PC-9 (cell line): ENCODE results near the gene PHRF1. TPM values are rescaled to one million over a fixed set of nuclear protein-coding genes. Genes with fewer than 3 reads are reported as not detected.

ENCODE experiments used
- BruUV-seq: library from RNA; stranded (reverse); fragments of 400-500 nt; replicated peaks from 2 replicates; lab custom pipeline; 2021; lab: Mats Ljungman, UMichigan
- CTCF ChIA-PET: fragments of 300-600 bp; sonication (Branson Sonifier 250); formaldehyde crosslinking; loops from one replicate; lab custom pipeline; 2022; ENCODE audit warnings: antibody characterized with exemption; lab: Charles Lee
- POLR2A ChIA-PET: fragments of 300-600 bp; sonication (Branson Sonifier 250); formaldehyde crosslinking; loops from one replicate; lab custom pipeline; 2022; ENCODE audit warnings: antibody characterized with exemption; ENCODE audit not compliant: unreplicated experiment; lab: Charles Lee
- DNase-seq, 2 experiments: peaks; one replicate each; pipeline versions ENCODE4 v3.0.0 to v3.0.0-alpha.2; 2015 to 2022; ENCODE audit warnings: mixed read lengths in 1 of 2
- H2AFZ ChIP-seq: fragments of 200-600 bp; sonication (generic); 2 replicates; pipeline ENCODE4 v1.8.1; 2017; ENCODE audit warnings: antibody characterized with exemption
- H3F3A ChIP-seq: fragments of 200-600 bp; sonication (generic); 2 replicates; pipeline ENCODE4 v1.8.1; 2017; ENCODE audit warnings: antibody characterized with exemption, mild to moderate bottlenecking, low read depth; ENCODE audit not compliant: insufficient read depth
- H3K27ac ChIP-seq: fragments of 200-600 bp; sonication (generic); 2 replicates; pipeline ENCODE4 v1.6.1; 2016; ENCODE audit warnings: mixed run types
- H3K27me3 ChIP-seq: fragments of 200-600 bp; sonication (generic); 2 replicates; pipeline ENCODE4 v1.6.1; 2016; ENCODE audit warnings: low read depth, mixed run types; ENCODE audit not compliant: insufficient read depth
- H3K36me3 ChIP-seq: fragments of 200-600 bp; sonication (generic); 2 replicates; pipeline ENCODE4 v1.6.1; 2016; ENCODE audit warnings: low read depth, mixed run types
- H3K4me1 ChIP-seq: fragments of 200-600 bp; sonication (generic); replicated peaks from 2 replicates; pipeline ENCODE4 v1.6.1; 2016; ENCODE audit warnings: mixed run types; ENCODE audit not compliant: insufficient read depth
- H3K4me2 ChIP-seq: fragments of 200-600 bp; sonication (generic); 2 replicates; pipeline ENCODE4 v1.6.1; 2017; ENCODE audit warnings: mixed run types
- H3K4me3 ChIP-seq: fragments of 200-600 bp; sonication (generic); 2 replicates; pipeline ENCODE4 v1.6.1; 2016; ENCODE audit warnings: mixed run types
- H3K79me2 ChIP-seq: fragments of 200-600 bp; sonication (generic); 2 replicates; pipeline ENCODE4 v1.6.1; 2017; ENCODE audit warnings: low read depth, mixed run types
- H3K9me2 ChIP-seq: fragments of 200-600 bp; sonication (generic); 2 replicates; pipeline ENCODE4 v1.8.1; 2017; ENCODE audit warnings: mild to moderate bottlenecking; ENCODE audit not compliant: insufficient read depth
- H3K9me3 ChIP-seq: fragments of 200-600 bp; sonication (generic); 2 replicates; pipeline ENCODE4 v1.8.1; 2016; ENCODE audit warnings: low read depth; ENCODE audit not compliant: insufficient read depth
- H4K20me1 ChIP-seq: fragments of 200-600 bp; sonication (generic); 2 replicates; pipeline ENCODE4 v1.8.1; 2017; ENCODE audit not compliant: insufficient read depth
- EZH2 ChIP-seq: fragments of 200-600 bp; sonication (generic); IDR thresholded peaks from 2 replicates; pipeline ENCODE4 v1.8.0; 2017; ENCODE audit warnings: antibody characterized with exemption, low read depth
- intact Hi-C: fragments of 100-400 bp; cut with micrococcal nuclease; formaldehyde crosslinking; loops from one replicate; pipeline ENCODE4 v1.10.0; 2022; ENCODE audit not compliant: unreplicated experiment
- total RNA-seq: library from RNA; stranded (reverse); gene quantifications from 2 replicates; pipeline ENCODE4 v1.2.3, GENCODE V29; 2021
- TF ChIP-seq, protein P1 (sequence below): fragments of 200-600 bp; sonication (generic); conservative IDR thresholded peaks from 2 replicates; pipeline ENCODE4 v1.6.1; 2017; ENCODE audit warnings: mixed run types, antibody characterized with exemption, mild to moderate bottlenecking, moderate library complexity

The PHRF1 gene
- total RNA-seq, 1 experiment from 2014 or later = 21.7 TPM

- no peaks in the 10 kb centered on the region for H3K9me3 ChIP-seq
- H3F3A ChIP-seq = no peaks in the 10 kb centered on the region; the same call in 1 of the 2 replicates
- ChIA-PET POLR2A (no interaction called here), CTCF (no interaction called here)
- H3K4me2 ChIP-seq = no peak overlapping the region
- no peak overlapping the region for H2AFZ ChIP-seq
- H3K27me3 ChIP-seq = no peaks in the 10 kb centered on the region
- no peaks in the 10 kb centered on the region for H3K79me2 ChIP-seq
- no TSS peak for BruUV-seq
- intact Hi-C loops = no loop called here
- H3K36me3 ChIP-seq = no peaks in the 10 kb centered on the region
- no peak overlapping the region for H3K27ac ChIP-seq
- H3K9me2 ChIP-seq = no peaks in the 10 kb centered on the region
- no peaks in the 10 kb centered on the region for H3K4me1 ChIP-seq
- no peak for TF ChIP-seq EZH2
- TF ChIP-seq, protein P1, sequence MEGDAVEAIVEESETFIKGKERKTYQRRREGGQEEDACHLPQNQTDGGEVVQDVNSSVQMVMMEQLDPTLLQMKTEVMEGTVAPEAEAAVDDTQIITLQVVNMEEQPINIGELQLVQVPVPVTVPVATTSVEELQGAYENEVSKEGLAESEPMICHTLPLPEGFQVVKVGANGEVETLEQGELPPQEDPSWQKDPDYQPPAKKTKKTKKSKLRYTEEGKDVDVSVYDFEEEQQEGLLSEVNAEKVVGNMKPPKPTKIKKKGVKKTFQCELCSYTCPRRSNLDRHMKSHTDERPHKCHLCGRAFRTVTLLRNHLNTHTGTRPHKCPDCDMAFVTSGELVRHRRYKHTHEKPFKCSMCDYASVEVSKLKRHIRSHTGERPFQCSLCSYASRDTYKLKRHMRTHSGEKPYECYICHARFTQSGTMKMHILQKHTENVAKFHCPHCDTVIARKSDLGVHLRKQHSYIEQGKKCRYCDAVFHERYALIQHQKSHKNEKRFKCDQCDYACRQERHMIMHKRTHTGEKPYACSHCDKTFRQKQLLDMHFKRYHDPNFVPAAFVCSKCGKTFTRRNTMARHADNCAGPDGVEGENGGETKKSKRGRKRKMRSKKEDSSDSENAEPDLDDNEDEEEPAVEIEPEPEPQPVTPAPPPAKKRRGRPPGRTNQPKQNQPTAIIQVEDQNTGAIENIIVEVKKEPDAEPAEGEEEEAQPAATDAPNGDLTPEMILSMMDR = no peak
- H3K4me3 ChIP-seq = no peak overlapping the region
- H4K20me1 ChIP-seq = peaks cover 10% of the 10 kb centered on the region
- DNase-seq = no peak
Observed at GRCh38 chr11:592918-593317, 16.6 kb downstream of the PHRF1 start.

GRCh38 chr11:593347-593746 lies 17.1 kb downstream of the PHRF1 start:
- no peaks in the 10 kb centered on the region; the same call in 1 of the 2 replicates for H3F3A ChIP-seq
- no peaks in the 10 kb centered on the region for H3K79me2 ChIP-seq
- no peaks in the 10 kb centered on the region for H3K36me3 ChIP-seq
- intact Hi-C loops = no loop called here
- TF ChIP-seq, protein P1 = no peak
- no peak for TF ChIP-seq EZH2
- CTCF ChIA-PET = no interaction called here
- no peaks in the 10 kb centered on the region for H3K4me1 ChIP-seq
- no peaks in the 10 kb centered on the region for H3K9me3 ChIP-seq
- H2AFZ ChIP-seq = no peak overlapping the region
- peaks cover 10% of the 10 kb centered on the region for H4K20me1 ChIP-seq
- no TSS peak for BruUV-seq
- no peaks in the 10 kb centered on the region for H3K27me3 ChIP-seq
- DNase-seq = no peak
- no peak overlapping the region for H3K4me2 ChIP-seq
- H3K27ac ChIP-seq = no peak overlapping the region
- H3K4me3 ChIP-seq = no peak overlapping the region
- POLR2A ChIA-PET = no interaction called here
- no peaks in the 10 kb centered on the region for H3K9me2 ChIP-seq

DNA sequence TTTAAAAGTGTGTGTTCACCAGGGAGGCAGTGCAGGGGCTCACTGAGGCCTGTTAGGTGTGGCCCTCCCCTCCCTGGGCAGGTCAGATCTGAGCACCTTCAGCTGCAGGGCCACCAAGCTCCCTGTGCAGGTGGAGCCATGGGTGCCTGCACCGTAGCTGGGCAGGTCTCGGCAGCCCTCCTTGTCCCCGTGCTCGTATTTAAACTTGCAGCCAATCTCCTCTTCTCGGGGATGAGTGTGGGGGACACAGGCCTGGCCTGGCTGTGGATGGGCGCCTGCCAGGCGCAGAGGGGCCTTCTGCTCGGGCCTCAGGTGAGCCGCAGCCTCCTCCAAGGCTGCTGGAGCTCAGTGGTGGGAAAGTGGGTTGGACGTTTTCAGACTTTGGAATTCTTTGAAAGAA lies 19.1 kb downstream of the PHRF1 start:
- ChIA-PET CTCF (no interaction called here), POLR2A (no interaction called here)
- no peaks in the 10 kb centered on the region for H3K9me3 ChIP-seq
- H3K27me3 ChIP-seq = no peaks in the 10 kb centered on the region
- H3K4me1 ChIP-seq = no peaks in the 10 kb centered on the region
- no TSS peak for BruUV-seq
- H3K27ac ChIP-seq = no peak overlapping the region
- no peaks in the 10 kb centered on the region for H3K36me3 ChIP-seq
- no peak for TF ChIP-seq EZH2
- TF ChIP-seq, protein P1 = no peak
- H3F3A ChIP-seq = no peaks in the 10 kb centered on the region
- no peak overlapping the region for H2AFZ ChIP-seq
- intact Hi-C loops = no loop called here
- no peak overlapping the region for H3K4me2 ChIP-seq
- no peaks in the 10 kb centered on the region for H3K79me2 ChIP-seq
- H3K4me3 ChIP-seq = no peak overlapping the region
- peaks cover 10% of the 10 kb centered on the region for H4K20me1 ChIP-seq
- H3K9me2 ChIP-seq = no peaks in the 10 kb centered on the region
- DNase-seq = no peak
